Measurements from ENCODE around the gene TAB2. TPM values are rescaled to one million over a fixed set of nuclear protein-coding genes. Genes with fewer than 3 reads are reported as not detected.

Gene TAB2
- total and polyA plus RNA-seq, 5 donors from 2014 or later, result 21.6 to 180 (median 22.3) TPM

DNA sequence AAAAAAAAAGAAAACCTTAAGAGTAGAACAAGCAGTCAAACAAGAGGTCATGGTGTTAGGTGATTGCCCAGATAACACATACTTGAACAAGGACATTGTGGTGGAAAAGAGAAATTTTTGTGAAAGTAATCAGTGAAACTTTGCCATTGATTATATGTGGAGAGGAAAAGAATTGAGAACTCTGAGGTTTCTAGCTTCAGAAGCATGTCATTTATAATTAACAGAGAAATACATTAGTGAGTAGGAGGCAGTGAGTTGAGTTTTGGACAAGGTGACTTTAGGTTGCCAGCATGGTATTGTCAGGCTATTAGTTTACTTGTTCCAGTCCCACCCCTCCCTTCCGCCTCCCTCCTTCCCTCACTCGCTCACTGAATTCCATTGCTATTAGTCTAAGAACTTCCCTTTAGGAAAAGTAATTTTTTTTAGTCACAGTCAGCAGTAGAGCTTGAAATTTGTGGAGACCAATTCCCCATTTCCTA lies 17.2 kb downstream of the TAB2 start:
- peak overlapping the region; percentile 37 to 85 (median 60) for H3K4me3 Mint-ChIP-seq
- H3K27me3 Mint-ChIP-seq, result no peaks in the 10 kb centered on the region
- H3K36me3 Mint-ChIP-seq, result peaks cover 9% of the 10 kb centered on the region
- no peaks in the 10 kb centered on the region for H3K36me3 ChIP-seq (ENCODE audit: control insufficient read depth, insufficient read depth, low read length)
- no peaks in the 10 kb centered on the region for H3K9me3 ChIP-seq (ENCODE audit: control insufficient read depth in 2 of 2, low read length in 2 of 2)
- no peak for ATAC-seq (ENCODE audit: low read depth in 2 of 2)
- no peaks in the 10 kb centered on the region for H3K27me3 ChIP-seq (ENCODE audit: control insufficient read depth, insufficient read depth, low read length)
- peak overlapping the region; percentile 38 to 84 (median 67) for H3K27ac Mint-ChIP-seq
- peaks cover 98% of the 10 kb centered on the region for H3K4me1 ChIP-seq (ENCODE audit: control insufficient read depth, insufficient read depth, low read length, poor library complexity, severe bottlenecking)
- peak overlapping the region; percentile 68 for H3K4me3 ChIP-seq (ENCODE audit: low read depth, low read length)
- H3K4me1 Mint-ChIP-seq, result peaks cover 76 to 91% (median 86%) of the 10 kb centered on the region in 4 donors
- peaks cover 0 to 5% (median 0%) of the 10 kb centered on the region in 7 donors for H3K9me3 Mint-ChIP-seq
- peak overlapping the region; percentile 26 for H3K27ac ChIP-seq (ENCODE audit: insufficient read depth, low read length, poor library complexity, severe bottlenecking)
- no peak for DNase-seq

DNA sequence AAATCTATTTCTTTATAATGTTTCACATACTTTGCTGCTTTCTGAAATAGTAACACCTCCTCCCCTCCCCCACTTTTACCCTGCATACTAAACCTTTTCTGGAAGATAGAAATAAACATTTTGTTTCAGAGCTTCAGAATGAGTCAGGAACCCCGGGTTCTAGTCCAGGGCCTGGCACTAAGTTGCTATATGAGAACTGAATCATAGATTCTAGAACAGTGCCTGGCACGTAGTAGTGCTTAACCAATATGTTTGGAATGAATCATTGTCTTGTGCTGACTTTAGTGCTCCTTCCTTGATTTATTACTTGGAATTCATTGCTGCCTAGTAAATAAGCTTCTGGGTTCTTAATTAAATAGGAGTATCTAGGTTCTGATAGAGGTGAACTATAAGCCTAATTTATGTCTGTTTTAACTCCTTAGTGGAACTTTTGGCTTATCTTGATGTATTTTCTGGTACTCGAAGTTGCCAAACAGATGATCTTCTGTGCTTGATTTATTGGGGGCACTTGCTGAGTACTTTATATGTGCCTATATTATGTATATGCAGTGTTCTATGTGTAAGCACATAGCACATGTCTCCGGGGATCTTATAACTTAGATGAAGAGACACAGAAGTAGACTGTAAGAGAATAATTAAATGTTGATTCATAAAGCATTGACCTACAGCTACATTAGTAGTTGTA lies 18.6 kb downstream of the TAB2 start:
- Histone ChIP-seq H3K27me3 (ENCODE audit: control insufficient read depth, insufficient read depth, low read length) (no peaks in the 10 kb centered on the region), H3K9me3 (ENCODE audit: control insufficient read depth in 2 of 2, low read length in 2 of 2) (no peaks in the 10 kb centered on the region), H3K36me3 (ENCODE audit: control insufficient read depth, insufficient read depth, low read length) (no peaks in the 10 kb centered on the region), H3K4me3 (ENCODE audit: low read depth, low read length) (peak overlapping the region; percentile 69), H3K4me1 (ENCODE audit: control insufficient read depth, insufficient read depth, low read length, poor library complexity, severe bottlenecking) (peaks cover 98% of the 10 kb centered on the region), H3K27ac (ENCODE audit: insufficient read depth, low read length, poor library complexity, severe bottlenecking) (peak overlapping the region; percentile 56)
- H3K4me3 Mint-ChIP-seq, result peak overlapping the region; percentile 71 to 81 (median 76)
- H3K27ac Mint-ChIP-seq, result peak overlapping the region; percentile 67 to 87 (median 74)
- H3K27me3 Mint-ChIP-seq, result no peaks in the 10 kb centered on the region
- H3K36me3 Mint-ChIP-seq, result peaks cover 9% of the 10 kb centered on the region
- H3K4me1 Mint-ChIP-seq, result peaks cover 76 to 91% (median 85%) of the 10 kb centered on the region in 4 donors
- H3K9me3 Mint-ChIP-seq, result peaks cover 0 to 5% (median 0%) of the 10 kb centered on the region in 7 donors
- peak in 1 of 2 donors; percentile 37 for ATAC-seq (ENCODE audit: low read depth in 2 of 2)
- DNase-seq, result peak in 1 of 3 donors; percentile 67

DNA sequence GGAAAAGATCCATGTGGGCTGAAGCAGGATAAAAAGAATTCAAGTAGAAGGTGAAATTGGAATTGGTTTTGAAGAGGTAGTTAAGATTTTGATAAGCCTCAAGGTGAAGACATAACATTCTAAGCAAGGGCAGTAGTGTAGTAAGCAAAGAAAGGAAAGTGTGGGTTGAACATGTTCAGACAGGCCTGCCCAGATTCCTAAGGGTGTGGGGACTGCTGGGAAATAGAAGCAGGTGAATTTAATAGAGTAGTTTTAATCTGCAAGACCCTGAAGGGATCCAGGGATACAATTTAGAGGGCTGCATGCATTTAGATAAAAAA lies 19.1 kb downstream of the TAB2 start:
- H3K27me3 Mint-ChIP-seq, result no peaks in the 10 kb centered on the region
- no peak for ATAC-seq (ENCODE audit: low read depth in 2 of 2)
- H3K4me1 ChIP-seq (ENCODE audit: control insufficient read depth, insufficient read depth, low read length, poor library complexity, severe bottlenecking), result peaks cover 98% of the 10 kb centered on the region

DNA sequence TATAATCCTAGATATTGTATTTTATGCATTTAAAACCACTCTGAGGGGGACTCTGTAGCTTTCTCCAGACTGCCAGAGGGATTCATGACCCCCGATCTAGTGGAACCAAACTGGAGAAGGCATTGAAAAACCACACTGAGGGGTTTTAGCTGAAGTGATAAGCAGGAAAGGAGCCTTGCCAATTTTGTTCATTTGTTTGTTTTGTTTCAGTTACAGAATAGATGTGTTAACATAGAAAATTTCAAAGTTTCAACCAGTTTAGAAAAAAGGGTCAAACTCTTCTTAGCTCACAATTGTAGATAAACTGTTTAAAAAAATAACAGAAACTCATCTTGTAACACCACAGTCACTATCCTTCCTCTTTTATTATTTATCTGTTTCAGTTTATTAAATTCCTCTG lies 19.8 kb downstream of the TAB2 start:
- ATAC-seq (ENCODE audit: low read depth in 2 of 2), result no peak
- Mint-ChIP-seq H3K4me1 (peaks cover 74 to 91% (median 85%) of the 10 kb centered on the region in 4 donors), H3K4me3 (peak overlapping the region; percentile 27 to 78 (median 67)), H3K27ac (peak overlapping the region; percentile 16 to 94 (median 67)), H3K9me3 (peaks cover 0 to 5% (median 0%) of the 10 kb centered on the region in 7 donors), H3K36me3 (peaks cover 9% of the 10 kb centered on the region), H3K27me3 (no peaks in the 10 kb centered on the region)
- no peaks in the 10 kb centered on the region for H3K9me3 ChIP-seq (ENCODE audit: control insufficient read depth in 2 of 2, low read length in 2 of 2)
- no peak for DNase-seq
- peak overlapping the region; percentile 56 for H3K27ac ChIP-seq (ENCODE audit: insufficient read depth, low read length, poor library complexity, severe bottlenecking)
- H3K4me1 ChIP-seq (ENCODE audit: control insufficient read depth, insufficient read depth, low read length, poor library complexity, severe bottlenecking), result peaks cover 98% of the 10 kb centered on the region
- no peaks in the 10 kb centered on the region for H3K36me3 ChIP-seq (ENCODE audit: control insufficient read depth, insufficient read depth, low read length)
- H3K4me3 ChIP-seq (ENCODE audit: low read depth, low read length), result peak overlapping the region; percentile 69
- H3K27me3 ChIP-seq (ENCODE audit: control insufficient read depth, insufficient read depth, low read length), result no peaks in the 10 kb centered on the region

More for the DNA sequence above, 19.1 kb downstream of the TAB2 start:
- Mint-ChIP-seq H3K9me3 (peaks cover 0 to 5% (median 0%) of the 10 kb centered on the region in 7 donors), H3K4me1 (peaks cover 76 to 91% (median 85%) of the 10 kb centered on the region in 4 donors), H3K27ac (peak overlapping the region; percentile 67 to 87 (median 74)), H3K4me3 (peak overlapping the region; percentile 71 to 81 (median 76)), H3K36me3 (peaks cover 9% of the 10 kb centered on the region)
- H3K36me3 ChIP-seq (ENCODE audit: control insufficient read depth, insufficient read depth, low read length), result no peaks in the 10 kb centered on the region
- no peak for DNase-seq
- H3K27me3 ChIP-seq (ENCODE audit: control insufficient read depth, insufficient read depth, low read length), result no peaks in the 10 kb centered on the region
- H3K27ac ChIP-seq (ENCODE audit: insufficient read depth, low read length, poor library complexity, severe bottlenecking), result peak overlapping the region; percentile 56
- H3K4me3 ChIP-seq (ENCODE audit: low read depth, low read length), result peak overlapping the region; percentile 69
- no peaks in the 10 kb centered on the region for H3K9me3 ChIP-seq (ENCODE audit: control insufficient read depth in 2 of 2, low read length in 2 of 2)

DNA sequence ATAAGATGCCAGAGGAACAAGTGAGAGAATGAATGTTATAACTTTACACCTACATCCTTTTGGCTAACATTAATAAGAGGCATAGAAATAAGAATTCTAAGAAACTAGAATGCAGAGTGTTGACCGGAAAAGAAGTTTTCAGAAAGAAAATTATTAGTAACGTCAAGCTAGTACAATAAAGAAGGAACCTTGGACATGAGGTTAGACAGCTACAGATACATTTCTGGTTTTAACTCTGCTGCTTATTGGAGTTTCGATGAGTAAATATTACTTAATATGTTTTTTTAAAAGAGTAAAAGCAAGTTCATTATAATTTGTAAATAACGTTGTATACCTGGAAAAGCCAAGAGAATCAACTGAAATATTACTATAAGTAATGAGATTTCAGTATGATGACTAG lies 22.7 kb downstream of the TAB2 start:
- H3K4me1 Mint-ChIP-seq, result peaks cover 70 to 90% (median 80%) of the 10 kb centered on the region in 4 donors
- peak in 1 of 3 donors; percentile 52 for DNase-seq
- peaks cover 13% of the 10 kb centered on the region for H3K36me3 ChIP-seq (ENCODE audit: control insufficient read depth, insufficient read depth, low read length)
- H3K9me3 ChIP-seq (ENCODE audit: control insufficient read depth in 2 of 2, low read length in 2 of 2), result no peaks in the 10 kb centered on the region
- peak overlapping the region; percentile 52 to 70 (median 60) for H3K4me3 Mint-ChIP-seq
- peak overlapping the region; percentile 18 for H3K27ac ChIP-seq (ENCODE audit: insufficient read depth, low read length, poor library complexity, severe bottlenecking)
- H3K36me3 Mint-ChIP-seq, result peaks cover 9% of the 10 kb centered on the region
- ATAC-seq (ENCODE audit: low read depth in 2 of 2), result peak; percentile 7 to 18
- no peaks in the 10 kb centered on the region for H3K27me3 ChIP-seq (ENCODE audit: control insufficient read depth, insufficient read depth, low read length)
- H3K27ac Mint-ChIP-seq, result peak overlapping the region in 2 of 3 donors; percentile 32 to 87
- H3K4me1 ChIP-seq (ENCODE audit: control insufficient read depth, insufficient read depth, low read length, poor library complexity, severe bottlenecking), result peaks cover 96% of the 10 kb centered on the region
- peaks cover 0 to 5% (median 0%) of the 10 kb centered on the region in 7 donors for H3K9me3 Mint-ChIP-seq
- no peaks in the 10 kb centered on the region for H3K27me3 Mint-ChIP-seq
- H3K4me3 ChIP-seq (ENCODE audit: low read depth, low read length), result peak overlapping the region; percentile 75

DNA sequence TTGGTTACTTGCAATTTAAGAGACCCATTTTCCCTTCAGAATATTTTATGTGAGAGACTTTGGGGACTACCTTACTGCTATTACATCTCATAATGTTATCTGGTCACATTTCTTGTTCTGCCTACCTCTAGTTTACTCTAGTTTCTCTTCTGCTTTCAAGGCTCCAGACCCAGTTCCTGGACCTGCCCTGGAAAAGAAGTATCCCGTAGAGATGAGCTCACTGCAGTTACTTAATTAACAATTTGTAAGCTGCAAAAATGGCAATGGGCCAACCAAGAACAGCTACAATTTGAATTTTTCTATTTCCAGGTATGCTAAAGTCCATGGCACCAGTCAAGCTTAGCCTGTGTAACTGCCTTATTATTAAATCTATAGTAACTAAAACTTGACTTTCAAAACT lies 25.0 kb downstream of the TAB2 start:
- peak overlapping the region; percentile 51 for H3K27ac ChIP-seq (ENCODE audit: insufficient read depth, low read length, poor library complexity, severe bottlenecking)
- peaks cover 89% of the 10 kb centered on the region for H3K4me1 ChIP-seq (ENCODE audit: control insufficient read depth, insufficient read depth, low read length, poor library complexity, severe bottlenecking)
- peaks cover 0 to 5% (median 0%) of the 10 kb centered on the region in 7 donors for H3K9me3 Mint-ChIP-seq
- peak overlapping the region; percentile 60 to 81 (median 69) for H3K27ac Mint-ChIP-seq
- peaks cover 27% of the 10 kb centered on the region for H3K36me3 ChIP-seq (ENCODE audit: control insufficient read depth, insufficient read depth, low read length)
- peak overlapping the region; percentile 19 to 72 (median 36) for H3K4me3 Mint-ChIP-seq
- H3K36me3 Mint-ChIP-seq, result peaks cover 16% of the 10 kb centered on the region
- ATAC-seq (ENCODE audit: low read depth in 2 of 2), result no peak
- H3K4me3 ChIP-seq (ENCODE audit: low read depth, low read length), result peak overlapping the region; percentile 75
- H3K27me3 ChIP-seq (ENCODE audit: control insufficient read depth, insufficient read depth, low read length), result no peaks in the 10 kb centered on the region
- no peaks in the 10 kb centered on the region for H3K9me3 ChIP-seq (ENCODE audit: control insufficient read depth in 2 of 2, low read length in 2 of 2)
- H3K4me1 Mint-ChIP-seq, result peaks cover 65 to 84% (median 73%) of the 10 kb centered on the region in 4 donors
- DNase-seq, result no peak
- H3K27me3 Mint-ChIP-seq, result no peaks in the 10 kb centered on the region

DNA sequence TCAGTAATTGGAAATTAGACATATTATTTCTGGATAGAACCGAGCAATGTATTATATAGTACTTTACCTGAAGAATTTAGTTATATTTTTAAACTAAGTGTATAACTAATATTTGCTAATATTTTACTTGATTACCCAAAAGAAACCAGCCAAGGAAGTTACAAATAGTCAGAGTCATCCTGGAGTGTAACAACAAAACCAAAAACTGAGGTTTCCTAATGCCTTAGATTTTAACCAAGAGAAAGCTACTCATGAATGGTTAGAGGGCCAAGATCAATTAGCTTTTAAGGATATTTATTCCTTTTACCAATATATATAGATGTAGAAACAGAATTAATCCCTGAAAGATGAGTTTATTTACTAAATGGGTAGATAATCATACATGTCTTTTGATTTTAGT lies 26.0 kb downstream of the TAB2 start:
- Mint-ChIP-seq H3K4me3 (peak overlapping the region in 1 of 4 donors; percentile 38), H3K9me3 (peaks cover 0 to 4% (median 0%) of the 10 kb centered on the region in 7 donors), H3K36me3 (peaks cover 16% of the 10 kb centered on the region), H3K27ac (no peak overlapping the region), H3K4me1 (peaks cover 57 to 82% (median 70%) of the 10 kb centered on the region in 4 donors), H3K27me3 (no peaks in the 10 kb centered on the region)
- peaks cover 27% of the 10 kb centered on the region for H3K36me3 ChIP-seq (ENCODE audit: control insufficient read depth, insufficient read depth, low read length)
- ATAC-seq (ENCODE audit: low read depth in 2 of 2) (no peak), DNase-seq (no peak)
- H3K4me1 ChIP-seq (ENCODE audit: control insufficient read depth, insufficient read depth, low read length, poor library complexity, severe bottlenecking), result peaks cover 79% of the 10 kb centered on the region
- no peaks in the 10 kb centered on the region for H3K27me3 ChIP-seq (ENCODE audit: control insufficient read depth, insufficient read depth, low read length)
- H3K9me3 ChIP-seq (ENCODE audit: control insufficient read depth in 2 of 2, low read length in 2 of 2), result no peaks in the 10 kb centered on the region
- peak overlapping the region; percentile 43 for H3K4me3 ChIP-seq (ENCODE audit: low read depth, low read length)
- no peak overlapping the region for H3K27ac ChIP-seq (ENCODE audit: insufficient read depth, low read length, poor library complexity, severe bottlenecking)

All from CD4-positive, CD25-positive, alpha-beta regulatory T cell (primary cell).